Upper lobe of left lung (tissue), 6 donors: Measurements from ENCODE around the gene GATD1. TPM values are rescaled to one million over a fixed set of nuclear protein-coding genes. Genes with fewer than 3 reads are reported as not detected.

Experiments
- ATAC-seq, 2 donors: fragments of 200-7000 bp; cut with Tn5 transposase; one replicate each; pipeline ENCODE4 v1.9.1; 2022; ENCODE audit warnings: mild to moderate bottlenecking in 2 of 2, moderate library complexity in 2 of 2; ENCODE audit not compliant: low FRiP score in 2 of 2
- DNase-seq, 2 donors: peaks; one replicate each; pipeline ENCODE4 v3.0.0-alpha.2; 2019 to 2020
- H3K27ac ChIP-seq, 4 donors: fragments of 200-600 bp; sonication (generic); one replicate each; pipeline ENCODE4 v1.5.1; 2016 to 2019
- H3K27me3 ChIP-seq, 4 donors: fragments of 200-600 bp; sonication (generic); one replicate each; pipeline ENCODE4 v1.5.1; 2017 to 2019
- H3K36me3 ChIP-seq, 4 donors: fragments of 200-600 bp; sonication (generic); one replicate each; pipeline ENCODE4 v1.5.1; 2016 to 2019
- H3K4me1 ChIP-seq, 4 donors: fragments of 200-600 bp; sonication (generic); one replicate each; pipeline ENCODE4 v1.5.1; 2018 to 2019
- H3K4me3 ChIP-seq, 4 donors: fragments of 200-600 bp; sonication (generic); one replicate each; pipeline ENCODE4 v1.5.1; 2017 to 2019; ENCODE audit warnings: mild to moderate bottlenecking in 2 of 4, moderate library complexity in 1 of 4
- H3K9me3 ChIP-seq, 4 donors: fragments of 200-600 bp; sonication (generic); one replicate each; pipeline ENCODE4 v1.5.1; 2018 to 2019
- CTCF ChIP-seq, 6 experiments: fragments of 450-650 bp in 4 of 6; fragments of 200-600 bp in 2 of 6; sonication (generic) in 2 of 6; IDR thresholded peaks; one replicate each; pipeline ENCODE4 v1.5.1; 2016 to 2019; ENCODE audit warnings: antibody characterized with exemption in 6 of 6
- EP300 ChIP-seq, 4 donors: sonication (generic); formaldehyde crosslinking; IDR thresholded peaks; one replicate each; pipeline ENCODE4 v1.5.1; 2017; ENCODE audit warnings: antibody characterized with exemption in 4 of 4, control low read depth in 2 of 4
- POLR2A ChIP-seq, 4 donors: fragments of 450-650 bp; IDR thresholded peaks; one replicate each; pipeline ENCODE4 v1.5.1; 2016 to 2017; ENCODE audit warnings: antibody characterized with exemption in 4 of 4, mild to moderate bottlenecking in 2 of 4
- POLR2AphosphoS5 ChIP-seq, 2 donors: sonication (generic); formaldehyde crosslinking; IDR thresholded peaks; one replicate each; pipeline ENCODE4 v1.5.1; 2017; ENCODE audit warnings: antibody characterized with exemption in 2 of 2
- WGBS, 2 donors: methylation state at CpG; one replicate each; pipeline ENCODE4 v1.1.5; 2017 to 2018; 5-methylcytosine and 5-hydroxymethylcytosine counted together
- total RNA-seq, 6 donors: library from RNA; depleted of rRNA in 4 of 6; stranded (reverse); fragments of >200 nt in 4 of 6; gene quantifications; one replicate each; pipeline versions ENCODE4 v1.1.0 to v1.2.1, GENCODE V29; 2016 to 2021
- donor health status: DM: no; HTN: no; CAD: no; lungs with moderate emphysema.
- donor health status: DM: no; HTN: yes; CAD: no; lungs with severe emphysema.

Gene GATD1
- total RNA-seq, 6 donors from 2014 or later = 14.8 to 77.7 (median 63.6) TPM

GRCh38 chr11:820655-821511, 43.6 kb upstream of the GATD1 start:
- no peaks in the 10 kb centered on the region for H3K27me3 ChIP-seq
- peaks cover 20 to 43% (median 29%) of the 10 kb centered on the region in 4 donors for H3K36me3 ChIP-seq
- WGBS, 2 donors = 42 to 75% methylated on average over 4 to 11 of the region's 11 CpGs
- TF ChIP-seq CTCF (IDR thresholded peaks at IDR 0.05) = peak in 1 of 6 experiments; percentile 36
- peak; percentile 67 to 77 for TF ChIP-seq POLR2AphosphoS5 (IDR thresholded peaks at IDR 0.05)
- peak in 1 of 4 donors; percentile 48 for TF ChIP-seq POLR2A (IDR thresholded peaks at IDR 0.05)
- no peak for TF ChIP-seq EP300 (IDR thresholded peaks at IDR 0.05)
- peak overlapping the region; percentile 96 to 100 (median 98) for H3K27ac ChIP-seq
- peaks cover 38 to 62% (median 46%) of the 10 kb centered on the region in 4 donors for H3K4me1 ChIP-seq
- H3K4me3 ChIP-seq = peak overlapping the region; percentile 67 to 99 (median 88)
- ATAC-seq (peak; percentile 49 to 82), DNase-seq (peak; percentile 57 to 95)
- no peaks in the 10 kb centered on the region for H3K9me3 ChIP-seq

- H3K4me1 ChIP-seq = peaks cover 30 to 54% (median 38%) of the 10 kb centered on the region in 4 donors
- TF ChIP-seq POLR2AphosphoS5 (IDR thresholded peaks at IDR 0.05) (peak; percentile 2 to 75), POLR2A (IDR thresholded peaks at IDR 0.05) (peak in 3 of 4 donors; percentile 26 to 70 (median 48)), EP300 (IDR thresholded peaks at IDR 0.05) (no peak)
- whole genome bisulfite sequencing, 2 donors = 0 to 4% methylated on average over 4 to 26 of the region's 47 CpGs
Measured at GRCh38 chr11:819943-820649, 42.8 kb upstream of the GATD1 start.

GRCh38 chr11:819129-819931, 42.0 kb upstream of the GATD1 start:
- ATAC-seq (peak; percentile 91 to 95), DNase-seq (peak; percentile 96 to 99)
- WGBS, 2 donors = 1% methylated on average over 32 of the region's 96 CpGs; no CpG with 5 or more reads in 1 of the 2 donors
- peaks cover 28 to 47% (median 34%) of the 10 kb centered on the region in 4 donors for H3K4me1 ChIP-seq
- peak overlapping the region; percentile 67 to 99 (median 88) for H3K4me3 ChIP-seq
- H3K27me3 ChIP-seq = no peaks in the 10 kb centered on the region
- TF ChIP-seq POLR2AphosphoS5 (IDR thresholded peaks at IDR 0.05) = peak; percentile 65 to 91
- peak; percentile 16 to 83 (median 66) for TF ChIP-seq CTCF (IDR thresholded peaks at IDR 0.05)
- no peak for TF ChIP-seq EP300 (IDR thresholded peaks at IDR 0.05)
- TF ChIP-seq POLR2A (IDR thresholded peaks at IDR 0.05) = peak in 3 of 4 donors; percentile 88 to 96 (median 95)
- peak overlapping the region; percentile 96 to 100 (median 98) for H3K27ac ChIP-seq
- no peaks in the 10 kb centered on the region for H3K9me3 ChIP-seq
- peaks cover 12 to 43% (median 19%) of the 10 kb centered on the region in 4 donors for H3K36me3 ChIP-seq

More at GRCh38 chr11:819943-820649, 42.8 kb upstream of the GATD1 start:
- peak overlapping the region; percentile 96 to 100 (median 98) for H3K27ac ChIP-seq
- ATAC-seq (peak; percentile 76 to 81), DNase-seq (peak; percentile 96 to 98)
- H3K36me3 ChIP-seq = peaks cover 19 to 45% (median 25%) of the 10 kb centered on the region in 4 donors
- H3K9me3 ChIP-seq = no peaks in the 10 kb centered on the region
- H3K4me3 ChIP-seq = peak overlapping the region; percentile 67 to 99 (median 88)
- no peaks in the 10 kb centered on the region for H3K27me3 ChIP-seq

GRCh38 chr11:818396-819128, 41.3 kb upstream of the GATD1 start, which contains the start of gene PNPLA2:
TSS of gene PNPLA2 (plus strand) at chr11:818914. CDS start at chr11:819719, 805 bp downstream.
- 16 to 28% methylated on average over 15 to 19 of the region's 20 CpGs for WGBS, 2 donors
- peaks cover 4 to 41% (median 13%) of the 10 kb centered on the region in 4 donors for H3K36me3 ChIP-seq
- DNase-seq = peak in 1 of 2 donors; percentile 80
- no peaks in the 10 kb centered on the region for H3K27me3 ChIP-seq
- H3K4me3 ChIP-seq = peak within 1 kb of the TSS; percentile 67 to 99 (median 88)
- ATAC-seq = peak; percentile 49 to 54
- peak in 3 of 4 donors; percentile 57 to 77 (median 57) for TF ChIP-seq POLR2A (IDR thresholded peaks at IDR 0.05)
- no peak for TF ChIP-seq CTCF (IDR thresholded peaks at IDR 0.05)
- peak; percentile 40 to 51 for TF ChIP-seq POLR2AphosphoS5 (IDR thresholded peaks at IDR 0.05)
- TF ChIP-seq EP300 (IDR thresholded peaks at IDR 0.05) = peak in 1 of 4 donors; percentile 29
- no peaks in the 10 kb centered on the region for H3K9me3 ChIP-seq
- peaks cover 28 to 45% (median 34%) of the 10 kb centered on the region in 4 donors for H3K4me1 ChIP-seq
- H3K27ac ChIP-seq = peak within 1 kb of the TSS; percentile 96 to 100 (median 98)
